ENCODE measurements around the gene CD276. TPM values are rescaled to one million over a fixed set of nuclear protein-coding genes. Genes with fewer than 3 reads are reported as not detected.

Gene CD276
- total RNA-seq, 3 donors from 2014 or later = 20.9 to 119 (median 73.7) TPM

GRCh38 chr15:73750951-73751350, 66.8 kb downstream of the CD276 start:
- no peak overlapping the region for H3K4me3 ChIP-seq
- no peak for DNase-seq (ENCODE audit: low spot score in 2 of 2)
- no peaks in the 10 kb centered on the region for H3K36me3 ChIP-seq
- H3K9me3 ChIP-seq = no peaks in the 10 kb centered on the region
- H3K27ac ChIP-seq = no peak overlapping the region
- TF ChIP-seq POLR2A (IDR thresholded peaks at IDR 0.05) = no peak
- no peak for TF ChIP-seq POLR2AphosphoS5 (IDR thresholded peaks at IDR 0.05)
- TF ChIP-seq CTCF (IDR thresholded peaks at IDR 0.05) = no peak
- H3K27me3 ChIP-seq = peaks cover 0 to 18% of the 10 kb centered on the region in 2 donors
- peaks cover 0 to 6% of the 10 kb centered on the region in 2 donors for H3K4me1 ChIP-seq
- intact Hi-C loops (cut with DNase I; ENCODE audit: low total_unique reads) = no loop called here

DNA sequence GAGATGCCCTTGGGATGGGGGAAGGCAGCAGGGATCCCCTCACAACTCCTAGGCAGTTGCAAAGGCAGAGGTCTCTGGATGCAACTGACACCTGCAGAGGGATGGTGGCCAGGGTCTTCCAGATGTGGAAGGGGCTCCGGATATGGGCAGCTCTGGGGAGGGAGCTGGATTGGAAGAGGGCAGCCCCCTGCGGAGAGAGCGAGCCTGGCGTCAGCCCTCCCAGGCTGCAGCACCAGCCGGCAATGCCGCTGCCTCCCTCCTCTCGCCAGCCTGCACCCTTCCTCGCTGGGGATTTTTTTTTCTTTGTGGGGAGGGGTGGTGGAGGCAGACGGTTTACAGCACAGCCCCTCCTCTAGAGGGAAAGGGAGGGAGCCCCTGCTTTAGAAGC, 67.3 kb downstream of the CD276 start:
- no peaks in the 10 kb centered on the region for H3K9me3 ChIP-seq
- peak overlapping the region in 2 of 3 donors; percentile 60 to 78 for H3K4me3 ChIP-seq
- peaks cover 0 to 18% of the 10 kb centered on the region in 2 donors for H3K27me3 ChIP-seq
- peaks cover 0 to 6% of the 10 kb centered on the region in 2 donors for H3K4me1 ChIP-seq
- H3K36me3 ChIP-seq = no peaks in the 10 kb centered on the region
- intact Hi-C loops (cut with DNase I; ENCODE audit: low total_unique reads) = no loop called here
- H3K27ac ChIP-seq = no peak overlapping the region
- TF ChIP-seq CTCF (IDR thresholded peaks at IDR 0.05) (no peak), POLR2A (IDR thresholded peaks at IDR 0.05) (no peak), POLR2AphosphoS5 (IDR thresholded peaks at IDR 0.05) (no peak)
- DNase-seq (ENCODE audit: low spot score in 2 of 2) = no peak

- Histone ChIP-seq H3K4me3 (peak overlapping the region; percentile 55 to 78 (median 60)), H3K36me3 (no peaks in the 10 kb centered on the region), H3K4me1 (peaks cover 0 to 6% of the 10 kb centered on the region in 2 donors), H3K27ac (no peak overlapping the region), H3K9me3 (no peaks in the 10 kb centered on the region), H3K27me3 (peaks cover 0 to 18% of the 10 kb centered on the region in 2 donors)
- TF ChIP-seq POLR2A (IDR thresholded peaks at IDR 0.05) (no peak), CTCF (IDR thresholded peaks at IDR 0.05) (no peak)
- intact Hi-C loops (cut with DNase I; ENCODE audit: low total_unique reads) = no loop called here
- DNase-seq (ENCODE audit: low spot score in 2 of 2) = no peak
These were observed 68.0 kb downstream of the CD276 start for GRCh38 chr15:73751899-73752805.

DNA sequence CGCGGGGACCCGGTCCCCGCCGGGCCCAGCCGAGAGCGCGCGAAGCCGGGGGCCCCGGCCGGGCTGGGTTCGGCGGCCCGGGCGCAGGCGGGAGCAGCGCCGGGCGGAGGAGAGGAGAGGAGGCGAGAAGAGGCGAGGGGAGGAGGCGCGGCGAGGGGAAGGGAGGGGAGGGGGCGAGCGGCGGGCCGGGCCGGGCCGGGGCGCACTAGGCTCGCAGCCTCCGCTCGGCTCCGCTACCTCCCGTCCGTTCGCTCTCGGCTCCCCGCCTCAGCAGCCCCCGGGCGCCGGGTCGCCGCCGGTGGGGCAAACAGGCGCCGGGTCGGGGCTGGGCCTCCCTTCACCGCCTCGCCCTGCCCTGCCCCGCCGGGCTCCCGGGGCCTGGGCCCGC, 68.6 kb downstream of the CD276 start:
- Histone ChIP-seq H3K27ac (no peak overlapping the region), H3K36me3 (no peaks in the 10 kb centered on the region), H3K4me1 (peaks cover 0 to 6% of the 10 kb centered on the region in 2 donors), H3K27me3 (peaks cover 0 to 22% of the 10 kb centered on the region in 2 donors), H3K4me3 (peak overlapping the region; percentile 55 to 78 (median 60)), H3K9me3 (no peaks in the 10 kb centered on the region)
- DNase-seq (ENCODE audit: low spot score in 2 of 2) = no peak
- intact Hi-C loops (cut with DNase I; ENCODE audit: low total_unique reads) = no loop called here
- TF ChIP-seq POLR2AphosphoS5 (IDR thresholded peaks at IDR 0.05) (no peak), CTCF (IDR thresholded peaks at IDR 0.05) (no peak), POLR2A (IDR thresholded peaks at IDR 0.05) (no peak)
